PFSK-1 (cell line): ENCODE data around the gene FCRL6.

ENCODE experiments used
- FOXP2 ChIP-seq: optimal IDR thresholded peaks from 2 replicates; pipeline ENCODE3; 2011; ENCODE audit warnings: borderline replicate concordance, control low read depth, inconsistent platforms; ENCODE audit not compliant: insufficient read depth; ENCODE audit errors: extremely low read length, extremely low read depth
- POLR2AphosphoS5 ChIP-seq: IDR thresholded peaks from 2 replicates; pipeline ENCODE4 v1.6.1; 2012; ENCODE audit warnings: low read depth, mild to moderate bottlenecking, control low read depth, low read length, moderate library complexity
- REST ChIP-seq, 2 experiments: IDR thresholded peaks; 2 replicates each; pipeline versions ENCODE4 v1.6.1 to v1.8.0; 2011 to 2012; ENCODE audit warnings: low read depth in 2 of 2, low read length in 2 of 2, control low read depth in 1 of 2, inconsistent platforms in 1 of 2, mild to moderate bottlenecking in 1 of 2, moderate library complexity in 1 of 2; ENCODE audit not compliant: insufficient read depth in 1 of 2
- SIN3A ChIP-seq: IDR thresholded peaks from 2 replicates; pipeline ENCODE4 v1.6.1; 2012; ENCODE audit warnings: mild to moderate bottlenecking, low read length, moderate library complexity, borderline replicate concordance; ENCODE audit not compliant: insufficient read depth
- TAF1 ChIP-seq: IDR thresholded peaks from 2 replicates; pipeline ENCODE4 v1.6.1; 2012; ENCODE audit warnings: low read length, control low read depth, borderline replicate concordance; ENCODE audit not compliant: insufficient read depth

Gene FCRL6

GRCh38 chr1:159832309-159832708, 30.1 kb downstream of the FCRL6 start:
- no peak for TF ChIP-seq REST (IDR thresholded peaks at IDR 0.05; ENCODE audit: insufficient read depth in 1 of 2, low read depth in 2 of 2, low read length in 2 of 2)
- no peak for TF ChIP-seq SIN3A
- no peak for TF ChIP-seq FOXP2
- no peak for TF ChIP-seq POLR2AphosphoS5
- no peak for TF ChIP-seq TAF1

- TF ChIP-seq REST (IDR thresholded peaks at IDR 0.05; ENCODE audit: insufficient read depth in 1 of 2, low read depth in 2 of 2, low read length in 2 of 2) (no peak), FOXP2 (no peak), SIN3A (no peak), POLR2AphosphoS5 (no peak), TAF1 (no peak)
Observed at GRCh38 chr1:159835356-159835755, 33.2 kb downstream of the FCRL6 start.

- no peak for TF ChIP-seq SIN3A
- TF ChIP-seq REST (IDR thresholded peaks at IDR 0.05; ENCODE audit: insufficient read depth in 1 of 2, low read depth in 2 of 2, low read length in 2 of 2): no peak
- no peak for TF ChIP-seq FOXP2
- no peak for TF ChIP-seq POLR2AphosphoS5
- TF ChIP-seq TAF1: no peak
Observed at GRCh38 chr1:159835862-159836525, 33.8 kb downstream of the FCRL6 start.

- TF ChIP-seq TAF1 (no peak), REST (IDR thresholded peaks at IDR 0.05; ENCODE audit: insufficient read depth in 1 of 2, low read depth in 2 of 2, low read length in 2 of 2) (no peak), SIN3A (no peak), FOXP2 (no peak), POLR2AphosphoS5 (no peak)
Observed at GRCh38 chr1:159838715-159839114, 36.6 kb downstream of the FCRL6 start.
